ENCODE data around the gene PRORP. TPM values are rescaled to one million over a fixed set of nuclear protein-coding genes. Genes with fewer than 3 reads are reported as not detected.

Gene PRORP
- total and polyA plus RNA-seq, 11 donors, result 8.3 to 25.8 (median 21.1) TPM

DNA sequence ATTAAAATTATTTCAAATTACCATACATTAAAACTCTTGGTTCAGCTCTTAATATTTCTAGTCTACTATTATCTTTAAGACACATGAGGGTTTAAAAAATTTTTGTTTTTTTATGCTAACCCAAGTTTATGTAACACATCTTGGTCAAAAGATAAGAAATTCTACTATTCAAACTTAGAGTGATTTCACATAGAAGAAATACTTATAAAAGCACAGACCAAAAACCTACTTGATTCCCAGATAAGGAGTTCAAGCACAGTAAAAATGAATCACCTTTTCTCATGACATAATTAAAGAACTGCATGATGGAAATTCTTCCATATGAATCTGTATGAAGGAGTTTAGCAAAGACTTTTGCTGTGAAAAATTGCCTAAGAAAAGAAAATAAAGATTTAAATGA, 14.5 kb upstream of the PRORP start:
- H3K27ac ChIP-seq, result no peak overlapping the region
- H3K27me3 ChIP-seq, result no peaks in the 10 kb centered on the region
- H3K4me3 ChIP-seq, result no peak overlapping the region
- no peaks in the 10 kb centered on the region for H3K4me1 ChIP-seq
- ATAC-seq, result no peak
- TF ChIP-seq, protein P1, sequence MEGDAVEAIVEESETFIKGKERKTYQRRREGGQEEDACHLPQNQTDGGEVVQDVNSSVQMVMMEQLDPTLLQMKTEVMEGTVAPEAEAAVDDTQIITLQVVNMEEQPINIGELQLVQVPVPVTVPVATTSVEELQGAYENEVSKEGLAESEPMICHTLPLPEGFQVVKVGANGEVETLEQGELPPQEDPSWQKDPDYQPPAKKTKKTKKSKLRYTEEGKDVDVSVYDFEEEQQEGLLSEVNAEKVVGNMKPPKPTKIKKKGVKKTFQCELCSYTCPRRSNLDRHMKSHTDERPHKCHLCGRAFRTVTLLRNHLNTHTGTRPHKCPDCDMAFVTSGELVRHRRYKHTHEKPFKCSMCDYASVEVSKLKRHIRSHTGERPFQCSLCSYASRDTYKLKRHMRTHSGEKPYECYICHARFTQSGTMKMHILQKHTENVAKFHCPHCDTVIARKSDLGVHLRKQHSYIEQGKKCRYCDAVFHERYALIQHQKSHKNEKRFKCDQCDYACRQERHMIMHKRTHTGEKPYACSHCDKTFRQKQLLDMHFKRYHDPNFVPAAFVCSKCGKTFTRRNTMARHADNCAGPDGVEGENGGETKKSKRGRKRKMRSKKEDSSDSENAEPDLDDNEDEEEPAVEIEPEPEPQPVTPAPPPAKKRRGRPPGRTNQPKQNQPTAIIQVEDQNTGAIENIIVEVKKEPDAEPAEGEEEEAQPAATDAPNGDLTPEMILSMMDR (IDR thresholded peaks at IDR 0.05), result no peak
- TF ChIP-seq POLR2A (IDR thresholded peaks at IDR 0.05), result no peak
- no peak for DNase-seq
- H3K9me3 ChIP-seq, result peaks cover 0 to 10% (median 0%) of the 10 kb centered on the region in 12 donors
- H3K36me3 ChIP-seq, result peaks cover 0 to 100% (median 97%) of the 10 kb centered on the region in 9 donors
- intact Hi-C loops (cut with DNase I), result no loop called here

- no peak for DNase-seq
- intact Hi-C loops (cut with DNase I), result no loop called here
- no peak overlapping the region for H3K4me3 ChIP-seq
- no peak for ATAC-seq
- peaks cover 0 to 10% (median 0%) of the 10 kb centered on the region in 12 donors for H3K9me3 ChIP-seq
- no peaks in the 10 kb centered on the region for H3K27me3 ChIP-seq
- 63 to 89% (median 78%) methylated on average over 2 of the region's 2 CpGs for WGBS, 4 donors
- H3K4me1 ChIP-seq, result peaks cover 0 to under 1% (median 0%) of the 10 kb centered on the region in 12 donors
- TF ChIP-seq, protein P1 (IDR thresholded peaks at IDR 0.05), result no peak
- no peak for TF ChIP-seq POLR2A (IDR thresholded peaks at IDR 0.05)
- peaks cover 0 to 98% (median 89%) of the 10 kb centered on the region in 9 donors for H3K36me3 ChIP-seq
- no peak overlapping the region for H3K27ac ChIP-seq
These were observed 9.7 kb upstream of the PRORP start for GRCh38 chr14:35112641-35113040.

- Histone ChIP-seq H3K4me1 (peaks cover 0 to 9% (median 0%) of the 10 kb centered on the region in 12 donors), H3K27ac (no peak overlapping the region), H3K4me3 (no peak overlapping the region), H3K9me3 (peaks cover 0 to 10% (median 0%) of the 10 kb centered on the region in 12 donors), H3K27me3 (no peaks in the 10 kb centered on the region), H3K36me3 (peaks cover 0 to 93% (median 81%) of the 10 kb centered on the region in 9 donors)
- 91 to 96% (median 95%) methylated on average over 4 of the region's 4 CpGs for WGBS, 4 donors
- intact Hi-C loops (cut with DNase I), result no loop called here
- DNase-seq (no peak), ATAC-seq (no peak)
- TF ChIP-seq POLR2A (IDR thresholded peaks at IDR 0.05), result no peak
- TF ChIP-seq, protein P1 (IDR thresholded peaks at IDR 0.05), result no peak
These were observed 8.9 kb upstream of the PRORP start for GRCh38 chr14:35113308-35113950.

DNA sequence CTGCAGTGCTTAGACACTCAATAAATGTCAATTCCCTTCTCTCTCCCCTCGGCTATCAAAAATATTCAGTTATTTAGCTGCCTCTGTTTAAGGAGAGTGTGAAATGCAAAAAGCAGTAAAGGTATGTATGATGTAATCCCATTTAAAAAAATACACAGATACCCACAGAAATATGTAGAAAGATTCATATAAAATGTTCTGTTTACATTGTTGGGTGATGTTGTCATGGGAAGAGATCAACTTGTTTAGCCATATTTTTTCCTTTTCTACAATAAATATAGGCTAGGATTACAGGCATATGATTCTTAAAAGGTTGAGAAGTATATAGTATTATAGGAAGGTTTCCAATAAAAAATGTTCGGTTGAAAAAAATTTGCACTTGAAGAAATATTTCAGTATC, 8.3 kb upstream of the PRORP start:
- H3K27ac ChIP-seq, result no peak overlapping the region
- intact Hi-C loops (cut with DNase I), result no loop called here
- peaks cover 0 to 91% (median 75%) of the 10 kb centered on the region in 9 donors for H3K36me3 ChIP-seq
- peaks cover 0 to 9% (median 0%) of the 10 kb centered on the region in 12 donors for H3K4me1 ChIP-seq
- H3K4me3 ChIP-seq, result no peak overlapping the region
- TF ChIP-seq, protein P1 (IDR thresholded peaks at IDR 0.05), result no peak
- TF ChIP-seq POLR2A (IDR thresholded peaks at IDR 0.05), result no peak
- no peak for ATAC-seq
- H3K9me3 ChIP-seq, result peaks cover 0 to 10% (median 0%) of the 10 kb centered on the region in 12 donors
- no peak for DNase-seq
- H3K27me3 ChIP-seq, result no peaks in the 10 kb centered on the region
- 73 to 95% (median 90%) methylated on average over 2 of the region's 2 CpGs for WGBS, 4 donors
